CD4-positive, alpha-beta T cell treated with Interleukin-6 for 4 hours (primary cell): ENCODE measurements around the gene ATP4B.

ENCODE experiments used
- DNase-seq: peaks from one replicate; pipeline ENCODE4 v3.0.0-alpha.2; 2020; ENCODE audit warnings: mixed read lengths

ATP4B gene

GRCh38 chr13:113656003-113656588 lies 1.9 kb downstream of the ATP4B start:
- DNase-seq = no peak

GRCh38 chr13:113655346-113656002 lies 2.5 kb downstream of the ATP4B start:
- DNase-seq = no peak

GRCh38 chr13:113654591-113655345 lies 3.2 kb downstream of the ATP4B start:
- DNase-seq = no peak

- no peak for DNase-seq
Measured at GRCh38 chr13:113654175-113654560, 3.8 kb downstream of the ATP4B start.

- DNase-seq = peak; percentile 20
Measured at GRCh38 chr13:113653264-113654174, 4.5 kb downstream of the ATP4B start.

GRCh38 chr13:113652404-113653263 lies 5.4 kb downstream of the ATP4B start:
- DNase-seq = no peak

- DNase-seq = no peak
Measured at GRCh38 chr13:113651511-113652403, 6.2 kb downstream of the ATP4B start.

GRCh38 chr13:113650731-113651148 lies 7.3 kb downstream of the ATP4B start:
- DNase-seq = no peak

GRCh38 chr13:113650275-113650674 lies 7.7 kb downstream of the ATP4B start:
- DNase-seq = no peak

GRCh38 chr13:113649212-113649611 lies 8.8 kb downstream of the ATP4B start:
- no peak for DNase-seq

GRCh38 chr13:113648216-113648610 lies 9.8 kb downstream of the ATP4B start:
- no peak for DNase-seq

- DNase-seq = no peak
Measured at GRCh38 chr13:113647351-113648215, 10.4 kb downstream of the ATP4B start.

- DNase-seq = peak; percentile 39
Measured at GRCh38 chr13:113646921-113647340, 11.1 kb downstream of the ATP4B start.

- DNase-seq = peak; percentile 30
Measured at GRCh38 chr13:113646376-113646775, 11.6 kb downstream of the ATP4B start.

GRCh38 chr13:113645329-113645728 lies 12.7 kb downstream of the ATP4B start:
- no peak for DNase-seq

GRCh38 chr13:113644800-113645199 lies 13.2 kb downstream of the ATP4B start:
- DNase-seq = no peak

GRCh38 chr13:113643593-113643992 lies 14.4 kb downstream of the ATP4B start:
- no peak for DNase-seq

GRCh38 chr13:113642563-113642962 lies 15.4 kb downstream of the ATP4B start:
- no peak for DNase-seq

- DNase-seq = no peak
Measured at GRCh38 chr13:113641426-113641825, 16.6 kb downstream of the ATP4B start.
